ENCODE data around the gene LOXL1. TPM values are rescaled to one million over a fixed set of nuclear protein-coding genes. Genes with fewer than 3 reads are reported as not detected.

The LOXL1 gene
- total RNA-seq, 1 donor from 2014 or later: 29.0 TPM

DNA sequence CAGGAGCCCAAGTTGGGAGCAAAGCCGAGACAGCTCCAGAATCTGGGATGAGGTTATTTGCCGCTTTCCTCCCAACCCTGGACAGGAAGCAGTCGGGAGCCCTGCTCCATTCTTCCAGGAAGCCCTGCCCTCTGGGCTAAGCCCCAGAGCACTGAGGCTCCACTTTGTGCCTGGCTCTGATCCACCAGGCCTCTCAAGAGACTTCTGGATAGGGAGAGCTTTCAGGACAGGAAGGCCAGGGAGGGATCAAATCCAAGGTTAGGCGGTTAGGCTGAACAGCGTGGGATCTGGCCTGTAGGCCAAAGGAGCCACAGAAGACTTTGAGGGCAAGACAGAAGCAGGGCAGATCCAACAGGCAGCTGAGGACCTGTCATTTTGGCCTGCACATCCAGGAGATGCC is 65.0 kb downstream of the LOXL1 start:
- Histone ChIP-seq H3K36me3 (no peaks in the 10 kb centered on the region), H3K4me1 (peaks cover 79% of the 10 kb centered on the region), H3K27me3 (no peaks in the 10 kb centered on the region), H3K27ac (peak overlapping the region; percentile 82), H3K4me3 (peak overlapping the region; percentile 57 to 69), H3K9me3 (no peaks in the 10 kb centered on the region)
- no peak for DNase-seq (ENCODE audit: extremely low spot score in 2 of 2)
- intact Hi-C loops (cut with DNase I): no loop called here
- TF ChIP-seq POLR2A (IDR thresholded peaks at IDR 0.05) (no peak), POLR2AphosphoS5 (IDR thresholded peaks at IDR 0.05; ENCODE audit: insufficient read depth in 1 of 2, low read depth in 1 of 2) (peak in 1 of 2 donors; percentile 21)
- TF ChIP-seq, protein P1, sequence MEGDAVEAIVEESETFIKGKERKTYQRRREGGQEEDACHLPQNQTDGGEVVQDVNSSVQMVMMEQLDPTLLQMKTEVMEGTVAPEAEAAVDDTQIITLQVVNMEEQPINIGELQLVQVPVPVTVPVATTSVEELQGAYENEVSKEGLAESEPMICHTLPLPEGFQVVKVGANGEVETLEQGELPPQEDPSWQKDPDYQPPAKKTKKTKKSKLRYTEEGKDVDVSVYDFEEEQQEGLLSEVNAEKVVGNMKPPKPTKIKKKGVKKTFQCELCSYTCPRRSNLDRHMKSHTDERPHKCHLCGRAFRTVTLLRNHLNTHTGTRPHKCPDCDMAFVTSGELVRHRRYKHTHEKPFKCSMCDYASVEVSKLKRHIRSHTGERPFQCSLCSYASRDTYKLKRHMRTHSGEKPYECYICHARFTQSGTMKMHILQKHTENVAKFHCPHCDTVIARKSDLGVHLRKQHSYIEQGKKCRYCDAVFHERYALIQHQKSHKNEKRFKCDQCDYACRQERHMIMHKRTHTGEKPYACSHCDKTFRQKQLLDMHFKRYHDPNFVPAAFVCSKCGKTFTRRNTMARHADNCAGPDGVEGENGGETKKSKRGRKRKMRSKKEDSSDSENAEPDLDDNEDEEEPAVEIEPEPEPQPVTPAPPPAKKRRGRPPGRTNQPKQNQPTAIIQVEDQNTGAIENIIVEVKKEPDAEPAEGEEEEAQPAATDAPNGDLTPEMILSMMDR (IDR thresholded peaks at IDR 0.05): no peak

DNA sequence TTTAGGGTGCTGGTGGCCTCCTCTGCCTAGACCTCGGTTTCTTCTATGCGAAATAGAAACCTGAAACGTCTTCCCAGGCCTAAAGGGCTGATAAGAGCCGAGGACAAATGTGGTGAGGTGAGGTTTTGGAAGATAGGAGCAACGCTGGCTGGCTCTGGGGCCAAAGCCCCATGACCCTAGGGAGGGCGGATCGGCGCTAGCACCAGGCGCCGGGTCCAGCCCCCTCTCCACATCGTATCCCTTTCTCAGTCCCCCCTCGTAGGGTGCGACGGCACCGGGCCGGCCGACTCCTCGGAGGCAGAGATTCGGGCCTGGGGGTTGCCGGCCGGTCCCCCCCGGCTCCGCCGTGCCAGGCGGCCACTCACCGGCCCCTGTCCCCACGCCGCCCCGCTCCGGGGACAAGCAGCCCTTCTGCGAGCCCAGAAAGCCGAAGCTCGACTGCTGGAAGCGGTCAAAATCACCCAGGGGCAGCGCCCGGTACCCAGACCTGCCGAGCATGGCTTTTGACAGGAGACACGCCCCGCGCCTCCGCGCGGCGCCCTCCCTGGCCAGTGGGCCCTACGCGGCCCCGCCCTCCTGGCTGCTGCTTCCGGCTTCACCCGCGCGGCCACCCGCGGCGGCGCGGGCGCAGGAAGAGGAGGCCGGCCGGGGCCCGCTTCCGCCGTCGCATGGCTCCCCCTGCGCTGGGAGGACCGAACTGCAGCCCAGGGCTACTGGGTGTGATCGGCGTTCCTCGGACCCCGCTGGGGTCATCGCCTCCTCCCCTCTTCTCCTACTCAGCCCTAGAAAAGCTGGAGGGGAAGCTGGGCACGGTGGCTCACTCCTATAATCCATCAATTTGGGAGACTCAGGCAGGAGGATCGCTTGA is 65.7 kb downstream of the LOXL1 start, which contains the start of gene STOML1:
STOML1 (minus strand) TSS at position 570 of the 868 bp plus-strand sequence; CDS start at position 498, 72 bp downstream.
- TF ChIP-seq, protein P1 (IDR thresholded peaks at IDR 0.05): peak; percentile 79 to 80 (median 79)
- TF ChIP-seq POLR2A (IDR thresholded peaks at IDR 0.05) (peak in 1 of 2 donors; percentile 47), POLR2AphosphoS5 (IDR thresholded peaks at IDR 0.05; ENCODE audit: insufficient read depth in 1 of 2, low read depth in 1 of 2) (peak in 1 of 2 donors; percentile 46)
- Histone ChIP-seq H3K27ac (peak within 1 kb of the TSS; percentile 82), H3K4me1 (peaks cover 79% of the 10 kb centered on the region), H3K4me3 (peak within 1 kb of the TSS; percentile 57 to 69), H3K27me3 (no peaks in the 10 kb centered on the region), H3K36me3 (no peaks in the 10 kb centered on the region), H3K9me3 (no peaks in the 10 kb centered on the region)
- DNase-seq (ENCODE audit: extremely low spot score in 2 of 2): peak in 1 of 2 donors; percentile 86
- intact Hi-C loops (cut with DNase I): no loop called here

DNA sequence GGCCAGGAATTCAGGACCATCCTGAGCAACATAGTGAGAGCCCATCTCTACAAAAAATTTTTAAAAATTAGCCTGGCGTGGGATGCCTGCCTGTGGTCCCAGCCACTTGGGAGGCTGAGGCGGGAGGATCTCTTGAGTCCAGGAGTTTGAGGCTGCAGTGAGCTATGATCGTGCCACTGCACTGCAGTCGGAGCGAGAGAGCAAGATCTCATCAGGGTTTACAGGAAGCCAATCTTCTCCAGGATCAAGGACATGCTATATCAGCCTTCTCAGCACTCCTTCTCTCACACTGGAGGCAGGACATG is 66.3 kb downstream of the LOXL1 start:
- intact Hi-C loops (cut with DNase I): no loop called here
- Histone ChIP-seq H3K27me3 (no peaks in the 10 kb centered on the region), H3K27ac (peak overlapping the region; percentile 82), H3K4me1 (peaks cover 80% of the 10 kb centered on the region), H3K36me3 (no peaks in the 10 kb centered on the region), H3K4me3 (peak overlapping the region; percentile 57 to 69), H3K9me3 (no peaks in the 10 kb centered on the region)
- TF ChIP-seq, protein P1 (IDR thresholded peaks at IDR 0.05): no peak
- no peak for TF ChIP-seq POLR2A (IDR thresholded peaks at IDR 0.05)
- no peak for TF ChIP-seq POLR2AphosphoS5 (IDR thresholded peaks at IDR 0.05; ENCODE audit: insufficient read depth in 1 of 2, low read depth in 1 of 2)
- no peak for DNase-seq (ENCODE audit: extremely low spot score in 2 of 2)

DNA sequence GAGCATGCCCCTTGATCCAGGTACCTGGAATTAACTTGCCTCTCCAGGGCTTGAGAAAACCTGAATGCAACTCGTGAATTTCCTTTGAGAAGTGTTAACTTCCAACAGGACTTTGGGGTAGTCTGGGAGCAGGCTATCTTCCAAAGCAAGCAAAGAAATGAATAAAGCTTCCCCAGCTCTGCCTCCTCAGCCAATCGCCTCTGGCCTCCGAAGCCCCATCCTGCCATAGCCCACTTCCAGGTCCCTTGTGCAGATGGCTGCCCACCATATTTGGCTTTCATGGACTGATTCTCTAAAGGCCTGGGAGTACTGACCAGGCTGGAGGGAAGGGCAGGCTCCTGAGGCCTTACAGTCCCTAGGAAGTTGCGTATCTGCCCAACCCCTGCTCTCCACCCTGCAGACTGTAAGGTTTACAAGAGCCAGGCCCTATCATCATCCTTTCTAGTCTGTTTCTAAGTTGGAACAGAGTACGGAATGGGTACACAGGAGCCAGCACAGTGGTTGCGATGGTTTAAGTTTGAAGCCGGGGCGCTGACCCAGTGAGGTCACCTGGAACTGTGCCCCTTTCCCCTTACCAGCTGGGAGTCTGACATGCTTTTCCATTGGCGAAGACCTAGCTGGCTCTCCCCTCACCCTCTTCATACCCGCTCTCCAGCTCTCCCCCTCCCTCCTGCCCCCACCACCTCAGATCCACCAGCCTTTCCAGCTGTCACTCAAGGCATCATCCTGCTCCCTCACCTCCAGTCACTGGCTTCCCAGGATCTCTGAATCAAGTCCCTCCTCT is 67.1 kb downstream of the LOXL1 start:
- Histone ChIP-seq H3K27me3 (no peaks in the 10 kb centered on the region), H3K4me1 (peaks cover 80% of the 10 kb centered on the region), H3K36me3 (peaks cover 0 to 6% of the 10 kb centered on the region in 2 donors), H3K4me3 (peak overlapping the region; percentile 86 to 95), H3K27ac (peak overlapping the region; percentile 96), H3K9me3 (no peaks in the 10 kb centered on the region)
- DNase-seq (ENCODE audit: extremely low spot score in 2 of 2): no peak
- intact Hi-C loops (cut with DNase I): no loop called here
- TF ChIP-seq, protein P1 (IDR thresholded peaks at IDR 0.05): no peak
- no peak for TF ChIP-seq POLR2A (IDR thresholded peaks at IDR 0.05)

All from vagina (tissue), 2 donors.